GM23248 (cell line): ENCODE data around the gene GLYATL3. TPM values are rescaled to one million over a fixed set of nuclear protein-coding genes. Genes with fewer than 3 reads are reported as not detected.

Source experiments
- DNase-seq: peaks from one replicate; pipeline ENCODE4 v3.0.0-alpha.2; 2015
- H2AFZ ChIP-seq: fragments of 200-600 bp; sonication (generic); 2 replicates; pipeline ENCODE4 v1.6.1; 2016; ENCODE audit warnings: antibody characterized with exemption
- H3F3A ChIP-seq: fragments of 200-600 bp; sonication (generic); 2 replicates; pipeline ENCODE4 v1.6.1; 2016; ENCODE audit warnings: mild to moderate bottlenecking, antibody characterized with exemption, mixed run types; ENCODE audit not compliant: insufficient read depth
- H3K27ac ChIP-seq: fragments of 200-600 bp; sonication (generic); 2 replicates; pipeline ENCODE4 v1.5.1; 2016; ENCODE audit warnings: mild to moderate bottlenecking
- H3K27me3 ChIP-seq: fragments of 200-600 bp; sonication (generic); replicated peaks from 2 replicates; pipeline ENCODE4 v1.6.1; 2016; ENCODE audit warnings: mild to moderate bottlenecking; ENCODE audit not compliant: insufficient read depth
- H3K36me3 ChIP-seq: fragments of 200-600 bp; sonication (generic); 2 replicates; pipeline ENCODE4 v1.6.1; 2016; ENCODE audit warnings: low read depth, mild to moderate bottlenecking
- H3K4me1 ChIP-seq: fragments of 200-600 bp; sonication (generic); 2 replicates; pipeline ENCODE4 v1.6.1; 2016; ENCODE audit warnings: mild to moderate bottlenecking; ENCODE audit not compliant: insufficient read depth
- H3K4me2 ChIP-seq: fragments of 200-600 bp; sonication (generic); one replicate; pipeline ENCODE4 v1.6.1; 2016; ENCODE audit warnings: mild to moderate bottlenecking; ENCODE audit not compliant: unreplicated experiment
- H3K4me3 ChIP-seq: fragments of 200-600 bp; sonication (generic); 2 replicates; pipeline ENCODE4 v1.5.1; 2016; ENCODE audit warnings: mild to moderate bottlenecking
- H3K79me2 ChIP-seq: fragments of 200-600 bp; sonication (generic); 2 replicates; pipeline ENCODE4 v1.6.1; 2016; ENCODE audit warnings: mild to moderate bottlenecking; ENCODE audit not compliant: insufficient read depth
- H3K9ac ChIP-seq: fragments of 200-600 bp; sonication (generic); 2 replicates; pipeline ENCODE4 v1.6.1; 2016; ENCODE audit warnings: mild to moderate bottlenecking
- H3K9me2 ChIP-seq: fragments of 200-600 bp; sonication (generic); 2 replicates; pipeline ENCODE4 v1.6.1; 2016; ENCODE audit warnings: mixed run types, mild to moderate bottlenecking, moderate library complexity; ENCODE audit not compliant: insufficient read depth
- H3K9me3 ChIP-seq: fragments of 200-600 bp; sonication (generic); one replicate; pipeline ENCODE4 v1.6.1; 2017; ENCODE audit warnings: low read depth
- H4K20me1 ChIP-seq: fragments of 200-600 bp; sonication (generic); 2 replicates; pipeline ENCODE4 v1.6.0; 2016; ENCODE audit not compliant: insufficient read depth
- EZH2 ChIP-seq: fragments of 200-600 bp; sonication (generic); IDR thresholded peaks from 2 replicates; pipeline ENCODE4 v1.6.1; 2018; ENCODE audit warnings: antibody characterized with exemption, mild to moderate bottlenecking; ENCODE audit not compliant: insufficient read depth, poor library complexity, severe bottlenecking
- EZH2phosphoT487 ChIP-seq: fragments of 200-600 bp; sonication (generic); IDR thresholded peaks from 2 replicates; pipeline ENCODE4 v1.6.1; 2018; ENCODE audit warnings: antibody characterized with exemption, moderate library complexity, mild to moderate bottlenecking, low read depth; ENCODE audit not compliant: insufficient read depth
- WGBS, 2 experiments: methylation state at CpG; one replicate each; pipeline ENCODE4 v1.1.6; 2015 to 2017; ENCODE audit warnings: low lambda C conversion rate in 2 of 2, low coverage in 1 of 2; ENCODE audit errors: missing lambda C conversion rate in 2 of 2; 5-methylcytosine and 5-hydroxymethylcytosine counted together
- in situ Hi-C: fragments of 300-500 bp; cut with MboI; formaldehyde crosslinking; loops from 2 replicates; pipeline ENCODE4 v1.15.0; 2020
- polyA plus RNA-seq: library from polyadenylated mRNA; unstranded; fragments of >200 nt; fragmentation: Nextera tagmentation; extraction: Ambion mirVana; gene quantifications from 2 replicates; pipeline ENCODE4 v1.2.1, GENCODE V29; 2016
- total RNA-seq: library from RNA; depleted of rRNA; stranded (reverse); fragments of >200 nt; shearing (Covaris generic); gene quantifications from 2 replicates; pipeline ENCODE4 v1.2.3, GENCODE V29; 2014

The GLYATL3 gene
- total and polyA plus RNA-seq, 2 experiments from 2014 or later, result not detected

DNA sequence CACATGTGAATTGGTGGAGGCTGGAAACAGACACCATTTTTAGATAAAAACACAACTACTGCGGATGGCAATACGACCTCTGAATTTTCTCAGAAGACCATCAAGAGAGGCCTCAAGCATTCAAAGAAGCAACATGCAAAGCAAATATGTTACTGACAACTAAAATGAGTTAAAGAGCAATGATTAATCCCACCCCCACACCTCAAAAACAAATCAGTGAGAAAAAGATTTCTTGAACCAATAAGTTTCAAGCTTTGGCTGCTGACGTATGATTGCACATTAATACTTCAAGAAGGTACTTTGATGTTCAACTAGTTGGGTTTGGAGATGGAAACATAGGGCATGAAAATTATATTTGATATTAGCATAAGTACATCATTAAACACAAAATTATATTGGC is 37.7 kb upstream of the GLYATL3 start:
- peak overlapping the region; percentile 96 for H3K9ac ChIP-seq
- H2AFZ ChIP-seq, result peak overlapping the region; percentile 100
- H3K27ac ChIP-seq, result peak overlapping the region; percentile 78
- H3K9me2 ChIP-seq, result no peaks in the 10 kb centered on the region
- DNase-seq, result peak; percentile 61
- 42 to 49% methylated on average over 3 of the region's 3 CpGs for WGBS, 2 experiments
- H3K4me1 ChIP-seq, result peaks cover 19% of the 10 kb centered on the region
- H3F3A ChIP-seq, result no peaks in the 10 kb centered on the region
- peak overlapping the region; percentile 99 for H3K4me3 ChIP-seq
- peak overlapping the region; percentile 96 for H3K4me2 ChIP-seq
- H3K36me3 ChIP-seq, result peaks cover 15% of the 10 kb centered on the region
- TF ChIP-seq EZH2phosphoT487 (no peak), EZH2 (no peak)
- no peaks in the 10 kb centered on the region for H3K9me3 ChIP-seq
- in situ Hi-C loops, result no loop called here
- H3K27me3 ChIP-seq, result no peaks in the 10 kb centered on the region
- peaks cover 75% of the 10 kb centered on the region for H3K79me2 ChIP-seq
- no peaks in the 10 kb centered on the region for H4K20me1 ChIP-seq

DNA sequence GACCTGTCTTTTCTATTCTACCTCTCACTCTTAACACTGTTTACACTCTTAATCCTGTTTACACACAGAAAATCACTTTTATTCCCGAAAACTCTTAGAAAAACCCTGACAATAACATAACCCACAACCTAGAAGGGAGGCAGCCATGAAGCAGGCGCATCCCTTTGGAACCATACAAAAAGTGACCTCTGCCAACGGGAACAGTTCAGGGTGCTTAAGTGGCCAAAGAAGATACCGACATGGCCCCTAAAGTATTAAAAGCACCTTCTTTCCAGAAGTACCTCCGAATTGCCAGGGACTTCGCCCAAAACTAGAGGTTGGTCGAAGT is 37.2 kb upstream of the GLYATL3 start:
- Histone ChIP-seq H3K79me2 (peaks cover 80% of the 10 kb centered on the region), H3K4me1 (peaks cover 19% of the 10 kb centered on the region), H3K9ac (peak overlapping the region; percentile 96), H3K27me3 (no peaks in the 10 kb centered on the region), H4K20me1 (no peaks in the 10 kb centered on the region), H3K9me2 (no peaks in the 10 kb centered on the region), H3K9me3 (no peaks in the 10 kb centered on the region), H3K4me2 (peak overlapping the region; percentile 96), H3K27ac (peak overlapping the region; percentile 78), H3F3A (no peaks in the 10 kb centered on the region), H3K4me3 (peak overlapping the region; percentile 99), H2AFZ (peak overlapping the region; percentile 100), H3K36me3 (peaks cover 11% of the 10 kb centered on the region)
- in situ Hi-C loops, result no loop called here
- peak; percentile 28 for DNase-seq
- 0 to 3% methylated on average over 7 of the region's 7 CpGs for WGBS, 2 experiments
- TF ChIP-seq EZH2phosphoT487 (no peak), EZH2 (no peak)

DNA sequence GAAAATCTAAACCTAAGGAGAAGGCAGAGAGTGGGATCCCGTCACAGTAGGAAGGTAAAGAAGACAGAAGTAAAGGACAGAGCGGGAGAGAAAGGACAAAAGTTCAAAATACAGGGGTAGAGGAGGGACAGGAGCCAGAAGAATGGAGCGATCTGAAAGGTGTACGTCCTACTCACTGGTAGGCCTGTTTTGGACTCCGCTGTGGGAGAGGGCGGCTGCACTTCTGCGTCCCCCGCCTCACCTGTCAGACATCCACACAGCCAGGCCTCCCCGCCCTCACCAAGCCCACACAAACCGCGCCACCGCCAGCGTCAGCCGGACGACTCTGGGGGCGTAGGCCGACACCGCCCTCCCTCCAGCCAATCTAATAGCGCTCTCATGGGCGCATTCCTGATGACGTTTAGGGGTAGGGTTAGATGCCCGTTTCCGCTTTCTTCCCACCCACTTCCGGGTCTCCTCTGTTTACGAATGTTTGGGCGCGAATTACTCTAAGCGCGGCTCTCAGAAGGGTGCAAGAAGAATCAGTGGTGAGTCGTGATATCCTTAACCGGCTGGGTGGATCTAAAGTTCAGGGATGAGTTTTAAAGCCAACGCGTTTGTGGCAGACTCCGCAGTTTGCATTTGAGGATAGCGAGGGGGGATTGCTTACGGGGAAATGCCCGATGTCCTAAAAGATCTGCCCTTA is 36.7 kb upstream of the GLYATL3 start, which contains the start of the genes CENPQ and MMUT:
TSS of gene CENPQ (plus strand) at position 444 of the 685 bp plus-strand sequence. CDS start 6,807 bp downstream, outside the sequence.
TSS of gene MMUT (minus strand) at position 327 of the 685 bp plus-strand sequence. CDS start 3,787 bp downstream, outside the sequence.
- peak within 1 kb of the TSS; percentile 96 for H3K4me2 ChIP-seq
- TF ChIP-seq EZH2phosphoT487 (no peak), EZH2 (no peak)
- in situ Hi-C loops, result no loop called here

DNA sequence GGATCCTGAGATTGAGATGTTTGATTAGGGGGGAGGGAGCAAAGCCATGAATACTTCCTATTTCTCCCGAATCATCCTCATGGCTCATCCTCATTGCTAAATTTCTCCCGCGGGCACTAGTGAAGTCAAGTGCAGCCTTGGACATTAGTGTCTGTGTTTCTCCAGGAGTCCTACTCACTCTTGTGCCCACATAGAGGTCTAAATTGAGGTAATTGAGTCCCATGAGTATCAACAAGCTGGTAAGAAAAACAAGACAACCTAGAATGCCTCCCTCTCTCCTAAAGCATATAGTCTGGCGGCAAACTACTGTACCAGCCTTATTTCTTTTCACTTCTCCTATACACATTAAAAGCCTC is 36.1 kb upstream of the GLYATL3 start:
- H3K36me3 ChIP-seq, result peaks cover 3% of the 10 kb centered on the region; the same call in 1 of the 2 replicates
- H3K4me3 ChIP-seq, result peak overlapping the region; percentile 99
- H3F3A ChIP-seq, result no peaks in the 10 kb centered on the region
- in situ Hi-C loops, result no loop called here
- H3K4me1 ChIP-seq, result peaks cover 19% of the 10 kb centered on the region
- H3K9ac ChIP-seq, result peak overlapping the region; percentile 96
- no peaks in the 10 kb centered on the region for H3K9me3 ChIP-seq
- H2AFZ ChIP-seq, result peak overlapping the region; percentile 100
- no peaks in the 10 kb centered on the region for H4K20me1 ChIP-seq
- peaks cover 81% of the 10 kb centered on the region for H3K79me2 ChIP-seq
- no peak for TF ChIP-seq EZH2phosphoT487
- no peak for TF ChIP-seq EZH2
- no peaks in the 10 kb centered on the region for H3K27me3 ChIP-seq
- H3K27ac ChIP-seq, result peak overlapping the region; percentile 78
- peak; percentile 31 for DNase-seq
- 0% methylated on average over 4 of the region's 4 CpGs for whole genome bisulfite sequencing, 2 experiments
- H3K4me2 ChIP-seq, result peak overlapping the region; percentile 87
- no peaks in the 10 kb centered on the region for H3K9me2 ChIP-seq

More for the DNA sequence above, 36.7 kb upstream of the GLYATL3 start, which contains the start of the genes CENPQ and MMUT:
- peak; percentile 98 for DNase-seq
- peak within 1 kb of the TSS; percentile 96 for H3K9ac ChIP-seq
- no peaks in the 10 kb centered on the region for H3K27me3 ChIP-seq
- no peaks in the 10 kb centered on the region for H3K9me3 ChIP-seq
- peak within 1 kb of the TSS; percentile 99 for H3K4me3 ChIP-seq
- H3K79me2 ChIP-seq, result peaks cover 82% of the 10 kb centered on the region
- no peaks in the 10 kb centered on the region for H3K9me2 ChIP-seq
- no peaks in the 10 kb centered on the region for H4K20me1 ChIP-seq
- peaks cover 8% of the 10 kb centered on the region; the same call in 1 of the 2 replicates for H3K36me3 ChIP-seq
- H3F3A ChIP-seq, result no peaks in the 10 kb centered on the region
- H2AFZ ChIP-seq, result peak within 1 kb of the TSS; percentile 100
- peak within 1 kb of the TSS; percentile 78 for H3K27ac ChIP-seq
- WGBS, 2 experiments, result 1 to 2% methylated on average over 35 to 36 of the region's 37 CpGs
- H3K4me1 ChIP-seq, result peaks cover 19% of the 10 kb centered on the region
